ENCODE measurements around the gene NRXN3.

The NRXN3 gene

DNA sequence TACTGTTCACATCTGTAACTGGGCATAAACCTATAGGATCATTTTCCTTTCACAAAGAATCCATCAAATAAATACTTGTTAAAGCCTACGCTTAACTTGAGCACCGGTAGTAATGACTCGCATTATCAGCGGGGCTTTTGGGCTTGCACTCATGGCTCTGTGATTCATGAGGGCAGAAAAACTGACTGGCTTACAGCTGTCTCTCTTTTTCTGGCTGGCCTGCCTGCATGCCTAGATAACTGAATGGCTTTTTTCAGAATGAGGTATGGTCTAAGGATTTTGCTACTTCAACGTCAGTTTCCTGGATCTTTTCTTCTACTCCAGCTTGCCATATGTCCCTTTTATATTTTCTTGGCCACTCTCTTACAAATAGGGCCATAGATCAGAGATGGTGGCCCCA is 531.1 kb downstream of the NRXN3 start:
- TF ChIP-seq, protein P1, sequence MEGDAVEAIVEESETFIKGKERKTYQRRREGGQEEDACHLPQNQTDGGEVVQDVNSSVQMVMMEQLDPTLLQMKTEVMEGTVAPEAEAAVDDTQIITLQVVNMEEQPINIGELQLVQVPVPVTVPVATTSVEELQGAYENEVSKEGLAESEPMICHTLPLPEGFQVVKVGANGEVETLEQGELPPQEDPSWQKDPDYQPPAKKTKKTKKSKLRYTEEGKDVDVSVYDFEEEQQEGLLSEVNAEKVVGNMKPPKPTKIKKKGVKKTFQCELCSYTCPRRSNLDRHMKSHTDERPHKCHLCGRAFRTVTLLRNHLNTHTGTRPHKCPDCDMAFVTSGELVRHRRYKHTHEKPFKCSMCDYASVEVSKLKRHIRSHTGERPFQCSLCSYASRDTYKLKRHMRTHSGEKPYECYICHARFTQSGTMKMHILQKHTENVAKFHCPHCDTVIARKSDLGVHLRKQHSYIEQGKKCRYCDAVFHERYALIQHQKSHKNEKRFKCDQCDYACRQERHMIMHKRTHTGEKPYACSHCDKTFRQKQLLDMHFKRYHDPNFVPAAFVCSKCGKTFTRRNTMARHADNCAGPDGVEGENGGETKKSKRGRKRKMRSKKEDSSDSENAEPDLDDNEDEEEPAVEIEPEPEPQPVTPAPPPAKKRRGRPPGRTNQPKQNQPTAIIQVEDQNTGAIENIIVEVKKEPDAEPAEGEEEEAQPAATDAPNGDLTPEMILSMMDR (IDR thresholded peaks at IDR 0.05; ENCODE audit: low read depth, low read length, missing control alignments), result no peak
- H3K4me3 ChIP-seq (replicated peaks; ENCODE audit: low read depth, low read length), result no peak overlapping the region
- DNase-seq (ENCODE audit: extremely low read depth, low read depth), result no peak

DNA sequence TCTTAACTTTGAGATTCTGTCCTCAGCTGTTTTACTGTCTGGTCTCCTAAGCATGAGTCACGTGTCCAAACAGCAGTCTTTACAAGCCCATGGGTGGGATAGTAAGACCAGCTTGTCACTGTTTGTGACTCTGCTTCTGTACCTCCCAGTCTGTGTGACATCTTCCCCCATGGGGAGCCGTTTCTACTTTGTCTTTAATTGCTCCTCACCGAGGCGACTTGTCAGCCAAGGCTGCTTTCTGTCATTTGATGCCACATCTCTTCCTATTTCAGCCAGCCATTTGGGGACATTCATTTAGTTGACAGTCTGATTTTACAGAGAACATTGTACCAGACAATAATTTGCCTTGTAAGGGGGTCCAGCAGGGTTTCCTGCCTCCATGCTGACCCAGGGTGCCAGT is 534.8 kb downstream of the NRXN3 start:
- TF ChIP-seq, protein P1 (IDR thresholded peaks at IDR 0.05; ENCODE audit: low read depth, low read length, missing control alignments), result no peak
- no peak for DNase-seq (ENCODE audit: extremely low read depth, low read depth)
- H3K4me3 ChIP-seq (replicated peaks; ENCODE audit: low read depth, low read length), result no peak overlapping the region

DNA sequence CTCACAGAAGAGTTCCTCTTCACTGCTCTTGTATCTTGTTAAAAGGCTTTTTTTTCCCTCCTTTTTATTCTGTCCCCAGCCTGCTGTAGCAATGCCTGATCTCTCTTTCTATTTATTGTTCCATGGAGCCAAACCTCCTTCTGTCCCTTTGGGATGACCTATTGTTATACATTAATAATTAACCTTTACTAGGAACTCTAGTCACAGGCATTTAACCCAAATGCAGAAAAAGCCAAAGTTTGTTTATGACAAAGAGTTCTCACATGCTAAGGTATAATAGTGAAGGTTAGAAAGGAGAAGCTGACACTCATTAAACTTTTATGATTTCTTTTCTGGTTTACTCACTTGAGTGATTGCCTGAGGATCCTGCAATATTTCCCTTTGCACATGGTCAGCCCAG is 535.8 kb downstream of the NRXN3 start:
- no peak for DNase-seq (ENCODE audit: extremely low read depth, low read depth)
- H3K4me3 ChIP-seq (replicated peaks; ENCODE audit: low read depth, low read length), result no peak overlapping the region
- TF ChIP-seq, protein P1 (IDR thresholded peaks at IDR 0.05; ENCODE audit: low read depth, low read length, missing control alignments), result no peak

DNA sequence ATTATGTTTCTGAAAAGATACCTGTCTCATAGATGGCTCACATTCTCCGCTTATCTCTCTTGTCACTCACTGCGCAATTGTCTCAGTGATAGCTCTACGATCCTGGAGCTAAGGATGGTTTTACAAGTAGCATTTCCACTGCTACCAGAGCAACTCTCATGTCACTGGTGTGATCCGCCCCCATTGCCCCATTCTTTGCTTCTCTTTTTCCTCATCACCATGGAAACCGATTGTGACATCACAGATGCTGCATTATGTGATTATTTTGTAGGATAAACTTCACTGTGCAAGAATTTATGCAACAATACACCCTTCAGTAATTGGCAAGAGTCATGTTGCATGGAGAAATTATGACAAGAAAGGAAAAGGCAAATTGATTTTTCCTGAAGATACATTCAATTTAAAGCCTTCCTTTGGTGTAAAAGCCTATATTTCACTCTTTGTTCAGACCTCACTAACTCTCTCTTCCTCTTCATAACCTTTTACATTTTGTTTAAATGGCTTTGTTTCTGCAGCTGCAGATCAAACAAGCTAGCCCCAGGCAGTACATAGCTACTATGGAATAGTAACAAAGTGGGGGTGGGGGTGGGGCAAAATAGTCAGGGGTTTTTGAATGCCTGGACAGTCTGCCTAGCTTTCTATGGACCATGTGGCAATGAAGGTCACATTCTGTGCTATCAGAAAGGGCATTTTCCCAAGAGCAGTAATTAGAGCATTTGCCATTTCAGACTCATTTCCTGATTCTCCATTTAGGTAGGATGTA is 539.8 kb downstream of the NRXN3 start:
- DNase-seq (ENCODE audit: extremely low read depth, low read depth), result no peak

DNA sequence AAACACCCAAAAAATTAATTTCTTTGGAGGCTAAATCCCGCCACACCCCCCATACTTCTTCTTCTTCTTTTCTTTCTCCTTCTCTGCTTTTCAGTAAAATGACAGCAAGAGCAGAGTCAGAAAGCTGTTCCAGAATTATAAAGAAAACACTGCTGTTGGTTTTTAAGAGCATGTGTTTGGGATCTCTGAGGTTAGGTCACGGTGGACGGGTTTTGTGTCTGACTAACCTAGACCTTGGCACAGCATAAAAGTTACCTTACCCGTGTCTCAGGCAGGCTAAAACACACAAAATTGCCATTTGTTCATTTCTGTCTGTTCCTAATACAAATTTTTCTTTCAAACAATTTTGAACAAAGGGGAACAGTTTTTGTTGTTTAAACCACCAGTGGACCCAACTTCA is 540.8 kb downstream of the NRXN3 start:
- no peak for DNase-seq (ENCODE audit: extremely low read depth, low read depth)
- no peak overlapping the region for H3K4me3 ChIP-seq (replicated peaks; ENCODE audit: low read depth, low read length)
- TF ChIP-seq, protein P1 (IDR thresholded peaks at IDR 0.05; ENCODE audit: low read depth, low read length, missing control alignments), result no peak

More for the DNA sequence above, 539.8 kb downstream of the NRXN3 start:
- H3K4me3 ChIP-seq (replicated peaks; ENCODE audit: low read depth, low read length), result no peak overlapping the region
- TF ChIP-seq, protein P1 (IDR thresholded peaks at IDR 0.05; ENCODE audit: low read depth, low read length, missing control alignments), result no peak

DNA sequence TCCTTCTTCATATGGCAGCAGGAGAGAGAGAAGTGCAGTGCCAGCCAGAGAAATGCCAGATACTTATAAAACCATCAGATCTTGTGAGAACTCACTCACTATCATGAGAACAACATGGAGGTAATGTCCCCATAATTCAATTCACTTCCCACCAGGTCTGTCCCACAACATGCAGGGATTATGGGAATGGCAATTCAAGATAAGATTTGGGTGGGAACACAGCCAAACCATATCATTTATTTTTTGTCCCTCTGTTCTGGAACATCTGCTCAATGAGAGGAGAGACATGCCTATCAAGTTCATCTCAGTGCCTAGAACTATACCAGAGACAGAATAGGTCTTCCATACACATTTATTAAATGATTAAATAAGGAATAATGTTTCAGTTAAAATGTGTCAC is 543.5 kb downstream of the NRXN3 start:
- TF ChIP-seq, protein P1 (IDR thresholded peaks at IDR 0.05; ENCODE audit: low read depth, low read length, missing control alignments), result no peak
- no peak overlapping the region for H3K4me3 ChIP-seq (replicated peaks; ENCODE audit: low read depth, low read length)
- DNase-seq (ENCODE audit: extremely low read depth, low read depth), result no peak

DNA sequence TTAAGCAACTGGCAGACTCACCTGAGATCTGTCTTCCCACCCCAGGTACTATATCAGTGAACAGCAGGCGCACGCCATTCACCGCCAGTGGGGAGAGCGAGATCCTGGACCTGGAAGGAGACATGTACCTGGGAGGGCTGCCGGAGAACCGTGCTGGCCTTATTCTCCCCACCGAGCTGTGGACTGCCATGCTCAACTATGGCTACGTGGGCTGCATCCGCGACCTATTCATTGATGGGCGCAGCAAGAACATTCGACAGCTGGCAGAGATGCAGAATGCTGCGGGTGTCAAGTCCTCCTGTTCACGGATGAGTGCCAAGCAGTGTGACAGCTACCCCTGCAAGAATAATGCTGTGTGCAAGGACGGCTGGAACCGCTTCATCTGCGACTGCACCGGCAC is 544.5 kb downstream of the NRXN3 start:
- no peak for DNase-seq (ENCODE audit: extremely low read depth, low read depth)
- no peak overlapping the region for H3K4me3 ChIP-seq (replicated peaks; ENCODE audit: low read depth, low read length)
- TF ChIP-seq, protein P1 (IDR thresholded peaks at IDR 0.05; ENCODE audit: low read depth, low read length, missing control alignments), result no peak

All from HFF-Myc (cell line).